Astrocyte of the cerebellum (primary cell): ENCODE results near the gene BTF3.
"Not testable (repeated sequence)": the region's sequence is repeated elsewhere in the genome, so short reads cannot be mapped to it uniquely, and the experiment has no call there.

ENCODE experiments used
- DNase-seq: peaks from one replicate; pipeline ENCODE4 v3.0.0-alpha.2; 2011; ENCODE audit warnings: low read depth
- H3K4me3 ChIP-seq: 2 replicates; pipeline ENCODE4 v1.5.1; 2011; ENCODE audit warnings: mild to moderate bottlenecking, low read depth, low read length, moderate library complexity
- CTCF ChIP-seq: IDR thresholded peaks from 2 replicates; pipeline ENCODE4 v1.5.1; 2012; ENCODE audit warnings: low read length, low read depth, moderate library complexity, mild to moderate bottlenecking; ENCODE audit errors: missing control alignments
- in situ Hi-C: cut with HindIII; loops from 2 replicates; pipeline ENCODE4 v1.10.0; 2017; ENCODE audit warnings: low sequenced_read_pairs

BTF3 gene

DNA sequence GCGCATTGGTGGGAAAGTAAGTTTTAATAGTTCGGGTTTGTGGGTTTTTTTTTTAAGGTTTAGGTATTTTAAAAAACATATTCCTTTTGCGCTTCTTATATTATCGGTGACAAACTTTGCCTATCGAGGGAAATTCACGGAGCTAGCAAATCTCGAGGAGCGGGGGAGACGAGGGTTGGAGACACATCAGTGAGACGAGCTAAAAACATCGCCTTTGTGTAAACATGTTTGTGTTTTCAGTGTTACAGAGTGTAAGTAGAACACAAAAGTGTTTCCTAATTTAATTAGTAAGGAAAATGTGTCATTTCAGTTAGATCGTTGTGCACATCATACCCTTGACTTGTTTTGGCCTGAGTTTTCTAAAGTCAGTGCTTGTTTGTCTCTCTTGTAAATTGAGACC is 945 bp downstream of the BTF3 start:
- no peak for TF ChIP-seq CTCF
- in situ Hi-C loops: no loop called here
- DNase-seq: no peak
- peak overlapping the region; percentile 90 for H3K4me3 ChIP-seq

GRCh38 chr5:73499756-73500155 is 1.5 kb downstream of the BTF3 start:
- in situ Hi-C loops: no loop called here
- no peak for TF ChIP-seq CTCF
- DNase-seq: no peak
- peak overlapping the region; percentile 90 for H3K4me3 ChIP-seq

DNA sequence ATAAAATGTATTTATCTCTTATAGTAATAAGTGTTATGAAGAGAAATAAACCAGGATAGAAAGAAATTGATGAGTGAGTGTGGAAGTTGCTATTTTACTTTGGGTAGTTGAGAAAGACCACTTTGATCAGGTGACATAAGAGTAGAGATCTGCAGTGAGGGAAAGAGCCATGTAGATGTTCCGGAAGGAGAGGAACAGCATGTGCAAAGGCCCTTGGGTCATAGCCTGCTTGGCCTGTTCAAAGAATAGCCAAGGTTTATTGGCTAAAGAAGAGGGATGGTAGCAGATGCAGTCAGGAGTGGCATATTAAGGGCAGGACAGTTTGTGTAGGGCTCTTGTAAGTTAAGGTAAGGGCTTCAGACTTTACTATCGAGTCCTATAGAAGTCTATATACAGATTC is 3.2 kb downstream of the BTF3 start:
- in situ Hi-C loops: no loop called here
- H3K4me3 ChIP-seq: no peak overlapping the region
- no peak for TF ChIP-seq CTCF
- no peak for DNase-seq

GRCh38 chr5:73506459-73506955 is 8.3 kb downstream of the BTF3 start:
- H3K4me3 ChIP-seq: no peak overlapping the region
- DNase-seq: no peak
- no peak for TF ChIP-seq CTCF
- in situ Hi-C loops: no loop called here

DNA sequence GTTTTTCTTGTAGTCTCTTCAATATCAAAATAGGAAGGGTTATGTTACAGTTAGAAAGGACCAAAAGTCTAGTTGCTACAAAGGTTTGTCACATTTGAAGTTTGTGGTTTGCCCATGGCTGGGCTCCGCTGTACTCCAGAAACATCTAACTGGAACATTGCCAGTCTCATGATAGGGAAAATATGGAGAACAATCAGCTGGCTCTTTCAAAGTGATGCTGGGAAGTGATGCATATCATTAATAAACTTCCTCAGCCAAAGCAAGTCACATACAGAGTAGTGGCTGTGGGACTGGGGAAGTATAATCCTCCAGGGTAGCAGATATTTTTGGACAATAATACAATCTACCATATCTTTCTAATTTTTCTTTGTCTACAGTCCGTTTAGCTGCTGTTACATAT is 8.8 kb downstream of the BTF3 start:
- DNase-seq: no peak
- in situ Hi-C loops: no loop called here
- H3K4me3 ChIP-seq: no peak overlapping the region
- no peak for TF ChIP-seq CTCF

- in situ Hi-C loops, H3K4me3 ChIP-seq, DNase-seq: not testable (repeated sequence)
Observed at GRCh38 chr5:73508521-73508920, 10.3 kb downstream of the BTF3 start.

DNA sequence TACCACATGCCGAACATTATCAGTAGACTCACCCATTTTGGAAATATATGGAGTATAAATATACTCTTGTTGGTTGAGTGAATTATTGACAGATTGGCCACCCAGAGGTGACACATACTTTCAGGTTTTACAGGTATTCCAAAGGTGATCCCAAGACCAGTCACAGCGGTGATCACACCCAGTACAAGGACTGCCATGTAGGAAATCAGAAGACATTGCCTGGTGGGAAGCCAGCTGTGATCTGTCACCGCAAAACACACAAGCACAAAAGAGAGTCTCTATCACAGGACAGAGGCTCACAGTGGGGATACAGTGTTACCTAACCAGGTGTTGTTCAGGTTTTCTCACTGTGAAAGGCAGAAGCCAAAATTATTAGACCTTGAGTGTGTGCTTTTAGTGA is 15.8 kb downstream of the BTF3 start:
- in situ Hi-C loops: no loop called here
- no peak for TF ChIP-seq CTCF
- no peak overlapping the region for H3K4me3 ChIP-seq

More for the DNA sequence above, 15.8 kb downstream of the BTF3 start:
- DNase-seq: no peak
